ENCODE results near the gene GABPB2.

The GABPB2 gene

GRCh38 chr1:151049458-151049857 is 21.1 kb upstream of the GABPB2 start:
- TF ChIP-seq CTCF (IDR thresholded peaks at IDR 0.05; ENCODE audit: borderline replicate concordance, control extremely low read depth, extremely low read depth, insufficient read depth, missing control alignments), result no peak
- in situ Hi-C loops (cut with MboI; ENCODE audit: low sequenced_read_pairs, unreplicated experiment), result no loop called here
- no peak for DNase-seq (ENCODE audit: low spot score)

DNA sequence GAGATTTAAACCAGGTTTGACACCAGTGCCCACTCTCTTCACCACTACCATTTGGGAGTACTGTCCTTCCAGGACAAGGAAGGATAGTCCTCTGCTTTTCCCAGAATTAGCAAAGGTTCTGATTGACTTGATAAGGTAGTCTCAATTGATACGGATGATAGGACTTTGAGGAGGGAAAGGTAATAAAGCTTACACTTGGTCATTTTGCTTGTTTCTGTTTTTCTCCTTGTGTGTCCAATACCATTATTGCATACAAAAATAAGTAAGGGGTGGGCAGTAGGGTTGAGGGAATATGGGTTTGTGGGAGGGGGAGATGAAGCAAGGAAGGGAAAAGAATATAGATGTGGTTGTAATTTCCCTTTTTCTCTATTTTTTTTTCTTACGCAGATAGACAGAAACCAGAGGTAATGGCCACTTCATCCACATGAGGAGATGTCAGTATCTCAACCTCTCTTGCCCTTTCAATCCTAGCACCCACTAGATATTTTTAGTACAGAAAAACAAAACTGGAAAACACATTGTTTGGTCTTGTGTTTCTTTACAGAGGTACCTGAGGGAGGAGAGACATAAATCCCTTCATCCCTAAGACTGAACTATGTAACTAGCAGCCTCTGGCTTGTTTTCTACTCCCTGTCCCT is 20.4 kb upstream of the GABPB2 start:
- no peak for TF ChIP-seq CTCF (IDR thresholded peaks at IDR 0.05; ENCODE audit: borderline replicate concordance, control extremely low read depth, extremely low read depth, insufficient read depth, missing control alignments)
- in situ Hi-C loops (cut with MboI; ENCODE audit: low sequenced_read_pairs, unreplicated experiment), result no loop called here
- no peak for DNase-seq (ENCODE audit: low spot score)

DNA sequence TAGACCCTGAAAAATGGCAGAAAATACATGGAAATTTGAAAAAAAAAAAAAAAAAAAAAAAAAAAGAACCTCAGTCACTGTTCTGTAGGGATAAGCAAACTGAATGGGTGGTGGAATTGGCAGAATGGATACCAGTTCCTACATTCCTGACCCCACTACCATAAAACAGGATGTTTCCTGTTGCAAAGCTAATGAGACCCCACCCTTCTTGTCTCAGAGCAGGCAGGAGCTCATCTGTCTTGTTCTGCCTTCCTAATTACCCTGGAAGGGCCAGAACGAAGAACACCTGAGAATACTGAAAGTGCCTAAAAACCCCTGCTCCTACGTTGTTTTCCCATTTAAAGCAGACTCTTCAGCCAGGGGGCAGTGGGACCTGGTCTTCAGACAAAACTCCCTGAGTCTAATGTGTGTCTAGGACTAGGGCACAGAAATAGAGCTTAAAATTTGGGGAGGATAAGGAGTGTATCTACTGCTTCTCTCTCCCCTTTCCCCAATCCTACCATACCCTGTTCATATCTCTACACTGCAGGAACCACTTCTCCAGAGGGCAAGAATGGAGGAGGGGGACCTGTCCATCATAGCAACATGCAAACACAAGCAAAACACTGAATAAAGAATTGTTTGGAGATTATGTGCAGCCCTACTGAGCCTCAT is 19.1 kb upstream of the GABPB2 start:
- DNase-seq (ENCODE audit: low spot score), result no peak
- in situ Hi-C loops (cut with MboI; ENCODE audit: low sequenced_read_pairs, unreplicated experiment), result no loop called here
- TF ChIP-seq CTCF (IDR thresholded peaks at IDR 0.05; ENCODE audit: borderline replicate concordance, control extremely low read depth, extremely low read depth, insufficient read depth, missing control alignments), result no peak

GRCh38 chr1:151054971-151055547 is 15.5 kb upstream of the GABPB2 start:
- no peak for DNase-seq (ENCODE audit: low spot score)
- in situ Hi-C loops (cut with MboI; ENCODE audit: low sequenced_read_pairs, unreplicated experiment), result no loop called here
- no peak for TF ChIP-seq CTCF (IDR thresholded peaks at IDR 0.05; ENCODE audit: borderline replicate concordance, control extremely low read depth, extremely low read depth, insufficient read depth, missing control alignments)

DNA sequence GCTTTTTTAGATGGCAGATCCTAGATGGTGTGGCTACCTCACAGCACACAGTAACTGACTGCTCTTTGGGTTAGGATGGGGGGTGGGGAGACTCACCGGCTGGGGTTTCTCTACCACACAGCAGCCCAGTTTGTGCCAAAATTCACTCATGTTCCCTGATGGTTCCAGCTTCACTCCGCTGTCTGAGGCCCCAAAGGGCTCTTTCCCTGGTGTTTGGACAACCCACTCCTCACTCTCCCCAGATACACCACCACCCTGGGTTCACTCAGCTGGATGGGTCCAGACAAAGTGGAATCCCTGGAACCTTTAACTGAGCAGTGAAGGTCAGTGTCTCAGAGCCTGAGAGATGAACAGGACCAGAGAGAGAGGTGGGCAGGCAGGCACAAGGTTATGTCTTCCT is 15.0 kb upstream of the GABPB2 start:
- TF ChIP-seq CTCF (IDR thresholded peaks at IDR 0.05; ENCODE audit: borderline replicate concordance, control extremely low read depth, extremely low read depth, insufficient read depth, missing control alignments), result no peak
- no peak for DNase-seq (ENCODE audit: low spot score)
- in situ Hi-C loops (cut with MboI; ENCODE audit: low sequenced_read_pairs, unreplicated experiment), result no loop called here

- no peak for DNase-seq (ENCODE audit: low spot score)
- in situ Hi-C loops (cut with MboI; ENCODE audit: low sequenced_read_pairs, unreplicated experiment), result no loop called here
- TF ChIP-seq CTCF (IDR thresholded peaks at IDR 0.05; ENCODE audit: borderline replicate concordance, control extremely low read depth, extremely low read depth, insufficient read depth, missing control alignments), result no peak
These were observed 14.4 kb upstream of the GABPB2 start for GRCh38 chr1:151056149-151056548.
